NB4 (cell line): ENCODE data around the gene OXNAD1.

Experiments used
- POLR2A ChIP-seq: IDR thresholded peaks from 2 replicates; pipeline ENCODE4 v1.6.1; 2011; ENCODE audit warnings: mild to moderate bottlenecking; ENCODE audit not compliant: insufficient read length; ENCODE audit errors: extremely low read depth
- TF ChIP-seq, protein P1 (sequence below): IDR thresholded peaks from one replicate; pipeline ENCODE4 v1.5.1; 2012; ENCODE audit warnings: low read depth, low read length
- TF ChIP-seq, protein P2 (sequence below): IDR thresholded peaks from 2 replicates; pipeline ENCODE4 v1.6.1; 2011; ENCODE audit warnings: low read depth, low read length

DNA sequence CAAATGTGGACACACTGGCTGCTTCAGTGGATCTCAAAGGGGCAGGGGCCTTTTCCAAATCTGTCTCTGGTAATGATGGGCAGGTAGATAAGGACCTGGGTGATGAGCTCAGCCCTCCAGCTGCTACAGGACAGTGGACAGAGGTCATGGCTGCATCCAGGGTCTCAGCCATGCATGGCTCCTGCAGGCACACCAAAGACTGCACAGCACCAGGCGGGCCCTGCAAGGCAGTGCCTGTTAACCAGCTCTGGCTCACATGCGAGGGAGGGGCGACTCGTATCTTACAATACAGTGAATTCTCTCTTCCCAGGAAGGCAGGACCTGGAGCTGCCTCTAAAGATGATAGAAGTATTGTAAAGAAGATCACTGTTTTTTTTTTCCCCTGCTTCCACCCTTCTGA, 58.7 kb downstream of the OXNAD1 start:
- TF ChIP-seq, protein P1, sequence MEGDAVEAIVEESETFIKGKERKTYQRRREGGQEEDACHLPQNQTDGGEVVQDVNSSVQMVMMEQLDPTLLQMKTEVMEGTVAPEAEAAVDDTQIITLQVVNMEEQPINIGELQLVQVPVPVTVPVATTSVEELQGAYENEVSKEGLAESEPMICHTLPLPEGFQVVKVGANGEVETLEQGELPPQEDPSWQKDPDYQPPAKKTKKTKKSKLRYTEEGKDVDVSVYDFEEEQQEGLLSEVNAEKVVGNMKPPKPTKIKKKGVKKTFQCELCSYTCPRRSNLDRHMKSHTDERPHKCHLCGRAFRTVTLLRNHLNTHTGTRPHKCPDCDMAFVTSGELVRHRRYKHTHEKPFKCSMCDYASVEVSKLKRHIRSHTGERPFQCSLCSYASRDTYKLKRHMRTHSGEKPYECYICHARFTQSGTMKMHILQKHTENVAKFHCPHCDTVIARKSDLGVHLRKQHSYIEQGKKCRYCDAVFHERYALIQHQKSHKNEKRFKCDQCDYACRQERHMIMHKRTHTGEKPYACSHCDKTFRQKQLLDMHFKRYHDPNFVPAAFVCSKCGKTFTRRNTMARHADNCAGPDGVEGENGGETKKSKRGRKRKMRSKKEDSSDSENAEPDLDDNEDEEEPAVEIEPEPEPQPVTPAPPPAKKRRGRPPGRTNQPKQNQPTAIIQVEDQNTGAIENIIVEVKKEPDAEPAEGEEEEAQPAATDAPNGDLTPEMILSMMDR, result no peak
- no peak for TF ChIP-seq POLR2A
- TF ChIP-seq, protein P2, sequence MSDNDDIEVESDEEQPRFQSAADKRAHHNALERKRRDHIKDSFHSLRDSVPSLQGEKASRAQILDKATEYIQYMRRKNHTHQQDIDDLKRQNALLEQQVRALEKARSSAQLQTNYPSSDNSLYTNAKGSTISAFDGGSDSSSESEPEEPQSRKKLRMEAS, result no peak
